ENCODE data around the gene NTNG2. TPM values are rescaled to one million over a fixed set of nuclear protein-coding genes. Genes with fewer than 3 reads are reported as not detected.

NTNG2 gene
- total RNA-seq, 1 experiment from 2014 or later, result 6.0 TPM

DNA sequence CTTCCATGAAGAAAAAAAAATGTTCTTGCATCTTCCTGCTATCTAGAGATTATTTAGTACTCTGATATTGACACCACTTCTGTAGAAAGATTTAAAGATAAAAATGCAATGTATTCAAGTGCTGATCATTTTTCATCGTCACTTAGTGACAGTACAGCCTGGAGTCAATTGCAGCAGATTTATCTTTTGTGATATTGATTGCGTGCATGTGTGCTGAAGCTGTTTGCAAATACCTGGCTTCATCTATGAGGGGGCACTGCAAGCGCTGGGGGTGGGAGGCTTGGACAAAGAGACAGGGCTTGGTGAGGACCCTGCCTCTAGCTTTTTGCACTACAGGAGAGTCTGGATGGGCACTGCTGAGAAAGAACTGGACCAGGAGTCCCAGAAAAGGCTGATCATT lies 44.2 kb upstream of the NTNG2 start:
- Histone ChIP-seq H3K9ac (ENCODE audit: low read length) (no peak overlapping the region), H4K20me1 (ENCODE audit: low read length) (no peaks in the 10 kb centered on the region), H3K36me3 (ENCODE audit: low read depth, low read length) (no peaks in the 10 kb centered on the region), H3K9me2 (replicated peaks; ENCODE audit: low read length) (no peaks in the 10 kb centered on the region), H3F3A (ENCODE audit: low read length, unreplicated experiment) (no peaks in the 10 kb centered on the region), H3K79me2 (ENCODE audit: low read length) (no peaks in the 10 kb centered on the region), H2AFZ (ENCODE audit: low read length) (no peak overlapping the region), H3K9me3 (ENCODE audit: low read length) (no peaks in the 10 kb centered on the region), H3K4me2 (ENCODE audit: low read length) (no peak overlapping the region), H3K27ac (ENCODE audit: low read length) (no peak overlapping the region), H3K27me3 (ENCODE audit: low read length) (peaks cover 6% of the 10 kb centered on the region; the same call in 1 of the 2 replicates), H3K4me3 (ENCODE audit: low read length) (no peak overlapping the region), H3K4me1 (ENCODE audit: insufficient read depth, low read length) (no peaks in the 10 kb centered on the region)
- DNase-seq (no peak), ATAC-seq (no peak)
- TF ChIP-seq EZH2 (IDR thresholded peaks at IDR 0.05; ENCODE audit: low read length, unreplicated experiment), result no peak
- TF ChIP-seq EZH2phosphoT487 (IDR thresholded peaks at IDR 0.05; ENCODE audit: borderline replicate concordance, low read length), result no peak
- TF ChIP-seq, protein P1, sequence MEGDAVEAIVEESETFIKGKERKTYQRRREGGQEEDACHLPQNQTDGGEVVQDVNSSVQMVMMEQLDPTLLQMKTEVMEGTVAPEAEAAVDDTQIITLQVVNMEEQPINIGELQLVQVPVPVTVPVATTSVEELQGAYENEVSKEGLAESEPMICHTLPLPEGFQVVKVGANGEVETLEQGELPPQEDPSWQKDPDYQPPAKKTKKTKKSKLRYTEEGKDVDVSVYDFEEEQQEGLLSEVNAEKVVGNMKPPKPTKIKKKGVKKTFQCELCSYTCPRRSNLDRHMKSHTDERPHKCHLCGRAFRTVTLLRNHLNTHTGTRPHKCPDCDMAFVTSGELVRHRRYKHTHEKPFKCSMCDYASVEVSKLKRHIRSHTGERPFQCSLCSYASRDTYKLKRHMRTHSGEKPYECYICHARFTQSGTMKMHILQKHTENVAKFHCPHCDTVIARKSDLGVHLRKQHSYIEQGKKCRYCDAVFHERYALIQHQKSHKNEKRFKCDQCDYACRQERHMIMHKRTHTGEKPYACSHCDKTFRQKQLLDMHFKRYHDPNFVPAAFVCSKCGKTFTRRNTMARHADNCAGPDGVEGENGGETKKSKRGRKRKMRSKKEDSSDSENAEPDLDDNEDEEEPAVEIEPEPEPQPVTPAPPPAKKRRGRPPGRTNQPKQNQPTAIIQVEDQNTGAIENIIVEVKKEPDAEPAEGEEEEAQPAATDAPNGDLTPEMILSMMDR (conservative IDR thresholded peaks at IDR 0.05; ENCODE audit: low read depth, low read length), result no peak
- ChIA-PET POLR2A (ENCODE audit: unreplicated experiment) (no interaction called here), CTCF (no interaction called here)
- intact Hi-C loops (cut with micrococcal nuclease), result no loop called here
- no TSS peak for BruUV-seq (replicated peaks)

DNA sequence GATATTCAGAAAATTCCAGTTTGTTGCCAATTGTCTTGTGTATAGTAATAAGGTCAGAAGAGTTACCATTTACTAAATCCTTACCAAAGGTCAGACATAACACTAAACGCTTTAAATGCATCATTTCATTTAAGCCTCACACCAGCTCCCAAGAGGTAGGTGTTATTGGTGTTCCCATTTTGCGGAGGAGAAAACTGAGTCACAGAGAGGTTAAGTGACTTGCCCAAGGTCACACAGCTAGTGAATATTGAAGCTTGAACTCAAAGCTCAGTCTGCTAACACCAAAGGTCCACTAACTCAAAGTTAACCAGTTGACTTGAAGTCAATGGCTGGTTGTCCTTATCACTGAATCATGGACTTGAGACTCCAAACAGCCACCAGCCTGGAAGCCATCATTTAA lies 40.8 kb upstream of the NTNG2 start:
- Histone ChIP-seq H3K79me2 (ENCODE audit: low read length) (no peaks in the 10 kb centered on the region), H3K4me1 (ENCODE audit: insufficient read depth, low read length) (no peaks in the 10 kb centered on the region), H3K9me2 (replicated peaks; ENCODE audit: low read length) (no peaks in the 10 kb centered on the region), H2AFZ (ENCODE audit: low read length) (no peak overlapping the region), H3K27me3 (ENCODE audit: low read length) (peaks cover 32% of the 10 kb centered on the region), H3F3A (ENCODE audit: low read length, unreplicated experiment) (no peaks in the 10 kb centered on the region), H4K20me1 (ENCODE audit: low read length) (no peaks in the 10 kb centered on the region), H3K27ac (ENCODE audit: low read length) (no peak overlapping the region), H3K4me3 (ENCODE audit: low read length) (no peak overlapping the region), H3K36me3 (ENCODE audit: low read depth, low read length) (no peaks in the 10 kb centered on the region), H3K4me2 (ENCODE audit: low read length) (no peak overlapping the region), H3K9me3 (ENCODE audit: low read length) (no peaks in the 10 kb centered on the region), H3K9ac (ENCODE audit: low read length) (no peak overlapping the region)
- POLR2A ChIA-PET (ENCODE audit: unreplicated experiment), result no interaction called here
- CTCF ChIA-PET, result no interaction called here
- no TSS peak for BruUV-seq (replicated peaks)
- ATAC-seq, result no peak
- intact Hi-C loops (cut with micrococcal nuclease), result no loop called here
- TF ChIP-seq EZH2phosphoT487 (IDR thresholded peaks at IDR 0.05; ENCODE audit: borderline replicate concordance, low read length) (no peak), EZH2 (IDR thresholded peaks at IDR 0.05; ENCODE audit: low read length, unreplicated experiment) (no peak)
- TF ChIP-seq, protein P1 (conservative IDR thresholded peaks at IDR 0.05; ENCODE audit: low read depth, low read length), result no peak
- no peak for DNase-seq

DNA sequence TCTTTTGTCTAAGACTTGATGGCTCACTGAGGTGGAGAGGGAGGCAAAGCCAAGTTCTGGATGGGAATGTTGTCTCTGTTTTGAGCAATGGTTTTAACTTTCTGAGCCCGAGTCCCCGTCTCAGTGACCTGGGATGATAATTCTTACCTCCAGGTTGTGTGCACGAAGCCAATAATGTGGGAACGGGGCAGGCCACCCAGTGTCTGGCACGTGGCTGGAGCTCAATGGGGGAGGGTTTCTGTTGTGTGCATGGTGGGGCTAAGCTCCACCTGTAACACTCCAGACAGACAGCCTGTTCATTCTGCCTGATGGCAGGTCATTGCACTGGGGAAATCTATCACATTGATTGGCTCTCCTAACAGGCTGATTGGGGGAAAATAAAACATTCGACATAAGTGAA lies 37.1 kb upstream of the NTNG2 start:
- ChIA-PET CTCF (no interaction called here), POLR2A (ENCODE audit: unreplicated experiment) (no interaction called here)
- H3K9me3 ChIP-seq (ENCODE audit: low read length), result no peaks in the 10 kb centered on the region
- H4K20me1 ChIP-seq (ENCODE audit: low read length), result no peaks in the 10 kb centered on the region
- no TSS peak for BruUV-seq (replicated peaks)
- H3K4me3 ChIP-seq (ENCODE audit: low read length), result no peak overlapping the region
- no peak overlapping the region for H3K9ac ChIP-seq (ENCODE audit: low read length)
- H3K36me3 ChIP-seq (ENCODE audit: low read depth, low read length), result no peaks in the 10 kb centered on the region
- no peak overlapping the region for H3K4me2 ChIP-seq (ENCODE audit: low read length)
- no peaks in the 10 kb centered on the region for H3F3A ChIP-seq (ENCODE audit: low read length, unreplicated experiment)
- H3K27me3 ChIP-seq (ENCODE audit: low read length), result peaks cover 53% of the 10 kb centered on the region
- intact Hi-C loops (cut with micrococcal nuclease), result no loop called here
- no peaks in the 10 kb centered on the region for H3K4me1 ChIP-seq (ENCODE audit: insufficient read depth, low read length)
- ATAC-seq (no peak), DNase-seq (no peak)
- no peak overlapping the region for H2AFZ ChIP-seq (ENCODE audit: low read length)
- TF ChIP-seq EZH2 (IDR thresholded peaks at IDR 0.05; ENCODE audit: low read length, unreplicated experiment) (no peak), EZH2phosphoT487 (IDR thresholded peaks at IDR 0.05; ENCODE audit: borderline replicate concordance, low read length) (no peak)
- TF ChIP-seq, protein P1 (conservative IDR thresholded peaks at IDR 0.05; ENCODE audit: low read depth, low read length), result no peak
- no peaks in the 10 kb centered on the region for H3K9me2 ChIP-seq (replicated peaks; ENCODE audit: low read length)
- H3K27ac ChIP-seq (ENCODE audit: low read length), result no peak overlapping the region
- H3K79me2 ChIP-seq (ENCODE audit: low read length), result no peaks in the 10 kb centered on the region
